Measurements from ENCODE around the gene MED10.

The MED10 gene

DNA sequence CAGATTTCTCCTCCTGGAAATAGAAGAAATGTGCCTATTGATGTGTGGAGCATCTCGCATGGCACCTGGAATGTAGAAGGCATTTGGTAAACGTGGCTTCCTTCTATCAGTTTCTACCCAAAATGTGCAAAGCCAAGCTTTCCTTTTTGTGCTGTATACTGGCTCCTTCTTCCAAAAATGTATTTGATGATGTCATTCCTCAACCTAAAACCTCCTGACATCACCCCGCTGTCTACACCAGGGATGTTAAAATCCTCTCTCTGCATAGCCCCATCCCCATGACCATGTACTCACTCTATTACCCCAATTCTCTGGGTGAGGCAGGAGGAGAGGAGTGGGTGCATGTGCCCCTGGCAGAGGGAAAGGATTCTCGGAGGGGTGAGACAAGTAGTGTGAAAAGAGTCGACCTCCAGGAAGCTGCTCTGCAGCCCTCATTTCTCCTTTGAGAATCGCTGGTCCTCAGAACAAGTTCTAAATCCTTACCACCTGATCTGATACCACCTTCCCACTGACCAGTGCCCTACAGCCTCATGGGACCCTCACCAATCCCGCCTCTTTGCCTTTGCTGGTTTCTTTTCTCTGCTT lies 11.7 kb upstream of the MED10 start:
- H3K4me3 ChIP-seq (ENCODE audit: low read length): no peak overlapping the region
- H3K9me3 ChIP-seq (ENCODE audit: insufficient read depth, low read depth, low read length): no peaks in the 10 kb centered on the region
- H3K4me1 ChIP-seq (ENCODE audit: insufficient read depth, low read length): no peaks in the 10 kb centered on the region
- H3K9ac ChIP-seq (ENCODE audit: low read depth, low read length): no peak overlapping the region
- H3K27me3 ChIP-seq (ENCODE audit: insufficient read depth, low read length): no peaks in the 10 kb centered on the region
- 92% methylated on average over 7 of the region's 7 CpGs for WGBS
- H3K27ac ChIP-seq (ENCODE audit: low read depth, low read length): no peak overlapping the region
- H3K36me3 ChIP-seq (ENCODE audit: insufficient read depth, low read length): no peaks in the 10 kb centered on the region

GRCh38 chr5:6389397-6389796 lies 11.1 kb upstream of the MED10 start:
- H3K4me1 ChIP-seq (ENCODE audit: insufficient read depth, low read length): no peaks in the 10 kb centered on the region
- no peaks in the 10 kb centered on the region for H3K36me3 ChIP-seq (ENCODE audit: insufficient read depth, low read length)
- WGBS: 91% methylated on average over 5 of the region's 5 CpGs

GRCh38 chr5:6387970-6388369 lies 9.6 kb upstream of the MED10 start:
- no peaks in the 10 kb centered on the region for H3K36me3 ChIP-seq (ENCODE audit: insufficient read depth, low read length)
- no peak overlapping the region for H3K27ac ChIP-seq (ENCODE audit: low read depth, low read length)
- no peaks in the 10 kb centered on the region for H3K27me3 ChIP-seq (ENCODE audit: insufficient read depth, low read length)
- H3K4me1 ChIP-seq (ENCODE audit: insufficient read depth, low read length): no peaks in the 10 kb centered on the region
- H3K9ac ChIP-seq (ENCODE audit: low read depth, low read length): no peak overlapping the region
- H3K9me3 ChIP-seq (ENCODE audit: insufficient read depth, low read depth, low read length): no peaks in the 10 kb centered on the region
- no peak overlapping the region for H3K4me3 ChIP-seq (ENCODE audit: low read length)

More at GRCh38 chr5:6389397-6389796, 11.1 kb upstream of the MED10 start:
- no peak overlapping the region for H3K9ac ChIP-seq (ENCODE audit: low read depth, low read length)
- H3K9me3 ChIP-seq (ENCODE audit: insufficient read depth, low read depth, low read length): no peaks in the 10 kb centered on the region
- H3K27me3 ChIP-seq (ENCODE audit: insufficient read depth, low read length): no peaks in the 10 kb centered on the region
- H3K4me3 ChIP-seq (ENCODE audit: low read length): no peak overlapping the region
- no peak overlapping the region for H3K27ac ChIP-seq (ENCODE audit: low read depth, low read length)

DNA sequence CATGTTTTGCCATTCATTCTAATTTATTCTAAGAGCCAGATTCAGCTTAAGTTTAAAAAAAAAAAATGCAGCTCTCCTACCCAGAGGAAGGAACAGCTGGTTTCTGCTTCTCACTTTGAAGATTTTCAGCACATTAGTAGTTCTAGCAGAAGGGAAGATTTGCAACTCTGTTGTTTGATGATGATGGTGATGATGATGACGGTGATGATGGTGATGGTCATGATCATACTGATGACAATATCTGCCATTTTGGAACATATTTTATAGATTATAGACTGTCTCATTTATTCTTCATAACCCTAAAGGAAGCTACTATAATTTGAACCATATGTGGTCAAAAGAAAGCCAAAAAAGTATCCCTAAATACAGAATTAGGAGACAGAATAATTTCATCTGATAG lies 7.9 kb upstream of the MED10 start:
- WGBS: no CpG with 5 or more reads among the region's 1 CpG
- Histone ChIP-seq H3K27ac (ENCODE audit: low read depth, low read length) (no peak overlapping the region), H3K36me3 (ENCODE audit: insufficient read depth, low read length) (no peaks in the 10 kb centered on the region), H3K9ac (ENCODE audit: low read depth, low read length) (no peak overlapping the region), H3K27me3 (ENCODE audit: insufficient read depth, low read length) (no peaks in the 10 kb centered on the region), H3K4me1 (ENCODE audit: insufficient read depth, low read length) (no peaks in the 10 kb centered on the region), H3K4me3 (ENCODE audit: low read length) (no peak overlapping the region), H3K9me3 (ENCODE audit: insufficient read depth, low read depth, low read length) (no peaks in the 10 kb centered on the region)

GRCh38 chr5:6384856-6385255 lies 6.5 kb upstream of the MED10 start:
- Histone ChIP-seq H3K27me3 (ENCODE audit: insufficient read depth, low read length) (no peaks in the 10 kb centered on the region), H3K9ac (ENCODE audit: low read depth, low read length) (no peak overlapping the region), H3K4me1 (ENCODE audit: insufficient read depth, low read length) (no peaks in the 10 kb centered on the region), H3K4me3 (ENCODE audit: low read length) (no peak overlapping the region), H3K9me3 (ENCODE audit: insufficient read depth, low read depth, low read length) (no peaks in the 10 kb centered on the region), H3K36me3 (ENCODE audit: insufficient read depth, low read length) (no peaks in the 10 kb centered on the region), H3K27ac (ENCODE audit: low read depth, low read length) (no peak overlapping the region)
- 97% methylated on average over 9 of the region's 9 CpGs for WGBS

- Histone ChIP-seq H3K27me3 (ENCODE audit: insufficient read depth, low read length) (no peaks in the 10 kb centered on the region), H3K4me1 (ENCODE audit: insufficient read depth, low read length) (peaks cover 4% of the 10 kb centered on the region; the same call in 1 of the 2 replicates), H3K4me3 (ENCODE audit: low read length) (no peak overlapping the region), H3K36me3 (ENCODE audit: insufficient read depth, low read length) (no peaks in the 10 kb centered on the region), H3K27ac (ENCODE audit: low read depth, low read length) (no peak overlapping the region), H3K9me3 (ENCODE audit: insufficient read depth, low read depth, low read length) (no peaks in the 10 kb centered on the region), H3K9ac (ENCODE audit: low read depth, low read length) (no peak overlapping the region)
- WGBS: 85% methylated on average over 6 of the region's 6 CpGs
Observed at GRCh38 chr5:6383376-6383775, 5.0 kb upstream of the MED10 start.

DNA sequence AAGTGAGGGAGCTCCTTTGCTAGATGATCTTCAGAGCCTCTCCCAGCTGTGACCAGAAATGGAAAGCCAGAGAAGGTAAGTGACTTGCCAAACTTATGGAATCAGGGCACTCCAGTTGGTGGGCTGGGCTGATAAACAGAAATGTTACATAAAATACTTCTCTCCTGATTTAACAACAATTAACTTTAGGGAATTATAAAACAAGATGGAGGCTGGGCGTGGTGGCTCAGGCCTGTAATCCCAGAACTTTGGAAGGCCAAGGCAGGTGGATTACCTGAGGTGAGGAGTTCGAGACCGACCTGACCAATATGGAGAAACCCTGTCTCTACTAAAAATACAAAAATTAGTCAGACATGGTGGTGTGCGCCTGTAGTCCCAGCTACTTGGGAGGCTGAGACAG lies 899 bp upstream of the MED10 start:
- Histone ChIP-seq H3K4me1 (ENCODE audit: insufficient read depth, low read length) (peaks cover 4% of the 10 kb centered on the region; the same call in 1 of the 2 replicates), H3K27me3 (ENCODE audit: insufficient read depth, low read length) (no peaks in the 10 kb centered on the region), H3K9ac (ENCODE audit: low read depth, low read length) (no peak overlapping the region), H3K4me3 (ENCODE audit: low read length) (peak overlapping the region; percentile 92), H3K36me3 (ENCODE audit: insufficient read depth, low read length) (peaks cover 29% of the 10 kb centered on the region), H3K27ac (ENCODE audit: low read depth, low read length) (no peak overlapping the region), H3K9me3 (ENCODE audit: insufficient read depth, low read depth, low read length) (no peaks in the 10 kb centered on the region)
- WGBS: 95% methylated on average over 4 of the region's 4 CpGs

- 9% methylated on average over 8 of the region's 8 CpGs for WGBS
- Histone ChIP-seq H3K9ac (ENCODE audit: low read depth, low read length) (peak overlapping the region; percentile 56; the same call in 1 of the 2 replicates), H3K27me3 (ENCODE audit: insufficient read depth, low read length) (no peaks in the 10 kb centered on the region), H3K27ac (ENCODE audit: low read depth, low read length) (no peak overlapping the region), H3K4me1 (ENCODE audit: insufficient read depth, low read length) (peaks cover 4% of the 10 kb centered on the region; the same call in 1 of the 2 replicates), H3K4me3 (ENCODE audit: low read length) (peak overlapping the region; percentile 92), H3K36me3 (ENCODE audit: insufficient read depth, low read length) (peaks cover 34% of the 10 kb centered on the region), H3K9me3 (ENCODE audit: insufficient read depth, low read depth, low read length) (no peaks in the 10 kb centered on the region)
Observed at GRCh38 chr5:6378766-6379103, 388 bp upstream of the MED10 start.

GRCh38 chr5:6377582-6377904 lies 804 bp downstream of the MED10 start:
- peaks cover 46% of the 10 kb centered on the region for H3K36me3 ChIP-seq (ENCODE audit: insufficient read depth, low read length)
- H3K9ac ChIP-seq (ENCODE audit: low read depth, low read length): peak overlapping the region; percentile 80
- no peaks in the 10 kb centered on the region for H3K27me3 ChIP-seq (ENCODE audit: insufficient read depth, low read length)
- WGBS: 37% methylated on average over 6 of the region's 6 CpGs
- no peaks in the 10 kb centered on the region for H3K9me3 ChIP-seq (ENCODE audit: insufficient read depth, low read depth, low read length)
- peaks cover 4% of the 10 kb centered on the region; the same call in 1 of the 2 replicates for H3K4me1 ChIP-seq (ENCODE audit: insufficient read depth, low read length)
- no peak overlapping the region for H3K27ac ChIP-seq (ENCODE audit: low read depth, low read length)
- peak overlapping the region; percentile 92 for H3K4me3 ChIP-seq (ENCODE audit: low read length)

DNA sequence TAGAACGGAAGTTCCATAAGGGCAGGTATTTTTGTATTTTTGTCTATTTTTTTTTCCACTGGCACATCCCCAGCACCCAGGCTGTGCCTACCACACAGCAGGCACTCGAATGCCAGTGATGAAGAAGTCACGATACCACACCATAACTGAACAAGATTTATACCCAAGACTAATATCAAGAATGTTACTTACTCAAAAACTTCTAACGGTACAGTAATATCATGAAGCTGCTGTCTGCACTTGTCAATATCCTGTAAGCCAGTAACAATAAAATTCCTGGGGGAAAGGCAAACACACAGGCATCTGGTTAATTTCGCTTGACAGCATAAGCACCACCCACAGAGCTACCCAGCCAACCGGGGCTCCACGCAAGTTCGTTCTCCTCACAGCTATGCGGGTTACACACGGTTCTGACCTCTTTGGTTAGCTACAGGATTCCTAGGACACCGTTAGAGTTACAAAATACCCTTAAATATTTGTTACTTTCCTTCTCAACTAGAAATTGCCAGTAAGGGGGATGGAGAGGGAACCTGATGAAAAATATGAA lies 1.3 kb downstream of the MED10 start:
- Histone ChIP-seq H3K4me3 (ENCODE audit: low read length) (peak overlapping the region; percentile 92), H3K4me1 (ENCODE audit: insufficient read depth, low read length) (peaks cover 4% of the 10 kb centered on the region; the same call in 1 of the 2 replicates), H3K27ac (ENCODE audit: low read depth, low read length) (no peak overlapping the region), H3K27me3 (ENCODE audit: insufficient read depth, low read length) (no peaks in the 10 kb centered on the region), H3K36me3 (ENCODE audit: insufficient read depth, low read length) (peaks cover 51% of the 10 kb centered on the region), H3K9ac (ENCODE audit: low read depth, low read length) (peak overlapping the region; percentile 80; the same call in 1 of the 2 replicates), H3K9me3 (ENCODE audit: insufficient read depth, low read depth, low read length) (no peaks in the 10 kb centered on the region)
- WGBS: 87% methylated on average over 10 of the region's 11 CpGs

DNA sequence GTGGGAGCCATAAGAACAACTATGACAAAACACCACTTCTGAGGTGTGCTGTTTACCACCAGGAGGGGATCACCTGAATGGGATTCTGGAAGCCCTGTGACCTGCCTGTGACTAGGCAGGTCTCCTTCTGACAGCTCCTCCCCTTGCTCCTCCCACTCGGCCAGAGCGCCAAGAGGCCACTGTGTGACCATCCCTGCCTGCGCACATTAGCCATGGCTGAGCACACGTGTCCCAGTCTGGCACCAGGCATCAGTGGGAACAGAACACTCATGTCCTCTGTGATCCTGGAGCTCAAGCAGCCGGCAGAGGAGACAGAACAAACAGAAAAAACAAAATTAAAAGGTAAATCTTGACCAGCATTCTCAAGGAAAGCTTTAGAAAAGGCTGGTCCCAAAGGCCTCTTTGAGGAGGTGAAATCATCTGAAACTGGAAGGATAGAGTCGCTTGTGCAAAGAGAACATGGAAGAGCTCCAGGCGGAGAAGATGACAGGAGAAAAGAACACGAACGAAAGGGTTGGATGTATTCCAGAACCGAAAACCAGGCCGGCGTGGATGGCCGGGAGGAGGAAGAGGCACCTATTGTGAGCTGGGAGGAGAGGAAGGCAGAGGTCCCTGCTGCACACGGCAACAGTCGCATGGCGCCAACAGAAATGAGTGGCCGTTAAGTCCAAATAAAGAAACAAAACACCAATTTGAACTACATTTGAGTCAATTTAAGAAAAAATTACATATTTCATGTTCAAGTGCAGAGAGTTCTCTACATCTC lies 5.1 kb downstream of the MED10 start:
- H3K9ac ChIP-seq (ENCODE audit: low read depth, low read length): no peak overlapping the region
- no peaks in the 10 kb centered on the region; the same call in 1 of the 2 replicates for H3K4me1 ChIP-seq (ENCODE audit: insufficient read depth, low read length)
- H3K27ac ChIP-seq (ENCODE audit: low read depth, low read length): no peak overlapping the region
- no peaks in the 10 kb centered on the region for H3K27me3 ChIP-seq (ENCODE audit: insufficient read depth, low read length)
- H3K36me3 ChIP-seq (ENCODE audit: insufficient read depth, low read length): peaks cover 88% of the 10 kb centered on the region
- no peaks in the 10 kb centered on the region for H3K9me3 ChIP-seq (ENCODE audit: insufficient read depth, low read depth, low read length)
- no peak overlapping the region for H3K4me3 ChIP-seq (ENCODE audit: low read length)
- WGBS: 93% methylated on average over 14 of the region's 17 CpGs

All from HUES64 (cell line).